SKM-1 (cell line): Measurements from ENCODE around the gene BUD23.
A peak's percentile ranks its signal among the peaks of the same experiment; 100 is the strongest.
"Not testable (repeated sequence)": the region's sequence is repeated elsewhere in the genome, so short reads cannot be mapped to it uniquely, and the experiment has no call there.

Experiments
- DNase-seq: peaks from one replicate; lab custom pipeline; 2025; ENCODE audit not compliant: unreplicated experiment; lab: John Stamatoyannopoulos, UW

The BUD23 gene

GRCh38 chr7:73718905-73719805 lies 35.8 kb downstream of the BUD23 start, which contains the start of gene STX1A:
STX1A (minus strand) TSS chr7:73719669; CDS start chr7:73719631, 38 bp downstream.
- no peak for DNase-seq

GRCh38 chr7:73719806-73720169 lies 36.4 kb downstream of the BUD23 start:
- no peak for DNase-seq

- DNase-seq, result not testable (repeated sequence)
Measured at GRCh38 chr7:73720443-73720842, 37.0 kb downstream of the BUD23 start.

GRCh38 chr7:73721377-73721817 lies 38.0 kb downstream of the BUD23 start:
- DNase-seq, result no peak

GRCh38 chr7:73722182-73722581 lies 38.8 kb downstream of the BUD23 start:
- not testable (repeated sequence) for DNase-seq

- DNase-seq, result no peak
Measured at GRCh38 chr7:73722785-73723184, 39.4 kb downstream of the BUD23 start.

- DNase-seq, result no peak
Measured at GRCh38 chr7:73723813-73724212, 40.4 kb downstream of the BUD23 start.

- DNase-seq, result no peak
Measured at GRCh38 chr7:73726083-73726466, 42.7 kb downstream of the BUD23 start.

GRCh38 chr7:73727952-73728351 lies 44.6 kb downstream of the BUD23 start:
- no peak for DNase-seq

- no peak for DNase-seq
Measured at GRCh38 chr7:73728551-73728950, 45.2 kb downstream of the BUD23 start.

GRCh38 chr7:73730485-73730884 lies 47.1 kb downstream of the BUD23 start:
- no peak for DNase-seq

GRCh38 chr7:73732397-73732796 lies 49.0 kb downstream of the BUD23 start:
- DNase-seq, result no peak

- peak; percentile 83 for DNase-seq
Measured at GRCh38 chr7:73734619-73735527, 51.5 kb downstream of the BUD23 start.

GRCh38 chr7:73735528-73735905 lies 52.1 kb downstream of the BUD23 start:
- no peak for DNase-seq

- DNase-seq, result no peak
Measured at GRCh38 chr7:73736885-73737284, 53.5 kb downstream of the BUD23 start.

GRCh38 chr7:73737491-73738219 lies 54.3 kb downstream of the BUD23 start:
- DNase-seq, result no peak

GRCh38 chr7:73738220-73738611 lies 54.8 kb downstream of the BUD23 start:
- DNase-seq, result peak; percentile 65

GRCh38 chr7:73738612-73739386 lies 55.4 kb downstream of the BUD23 start, which contains the start of gene ABHD11:
ABHD11 (minus strand) TSS chr7:73738802; CDS start chr7:73738770, 32 bp downstream.
- DNase-seq, result peak; percentile 82

GRCh38 chr7:73739387-73739767 lies 56.0 kb downstream of the BUD23 start:
- no peak for DNase-seq

- DNase-seq, result no peak
Measured at GRCh38 chr7:73740212-73740611, 56.8 kb downstream of the BUD23 start.
